ENCODE results near the gene ANKRD34A. TPM values are rescaled to one million over a fixed set of nuclear protein-coding genes. Genes with fewer than 3 reads are reported as not detected.

The ANKRD34A gene
- total RNA-seq, 6 experiments from 2014 or later, result 8.1 to 14.9 (median 10.2) TPM

DNA sequence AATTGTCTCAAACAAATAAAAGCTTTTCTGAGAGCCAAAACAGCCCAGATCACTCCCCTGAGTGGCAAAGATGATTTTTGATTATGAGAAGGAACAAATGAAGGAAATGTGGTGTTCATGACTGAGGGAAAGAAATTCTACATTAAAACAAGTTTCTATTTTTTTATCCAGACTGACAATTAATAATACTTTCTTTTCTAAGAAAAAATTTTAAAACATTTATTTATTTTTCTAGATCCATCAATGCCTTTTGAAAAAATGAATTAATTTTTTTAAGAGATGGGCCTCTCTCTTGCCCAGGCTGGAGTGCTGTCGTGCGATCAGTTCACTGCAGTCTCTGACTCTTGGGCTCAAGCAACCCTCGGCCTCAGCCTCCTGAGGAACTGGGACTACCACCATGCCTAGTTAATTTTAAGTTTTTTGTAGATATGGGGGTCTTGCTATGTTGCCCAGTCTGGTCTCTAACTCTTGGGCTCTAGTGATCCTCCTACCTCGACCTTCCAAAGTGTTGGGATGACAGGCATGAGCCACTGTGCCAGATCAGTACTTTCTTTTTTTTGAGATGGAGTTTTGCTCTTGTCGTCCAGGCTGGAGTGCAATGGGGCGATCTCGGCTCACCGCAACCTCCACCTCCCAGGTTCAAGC lies 43.2 kb upstream of the ANKRD34A start:
- peaks cover 9% of the 10 kb centered on the region for H3K4me1 Mint-ChIP-seq (ENCODE audit: low read depth)

DNA sequence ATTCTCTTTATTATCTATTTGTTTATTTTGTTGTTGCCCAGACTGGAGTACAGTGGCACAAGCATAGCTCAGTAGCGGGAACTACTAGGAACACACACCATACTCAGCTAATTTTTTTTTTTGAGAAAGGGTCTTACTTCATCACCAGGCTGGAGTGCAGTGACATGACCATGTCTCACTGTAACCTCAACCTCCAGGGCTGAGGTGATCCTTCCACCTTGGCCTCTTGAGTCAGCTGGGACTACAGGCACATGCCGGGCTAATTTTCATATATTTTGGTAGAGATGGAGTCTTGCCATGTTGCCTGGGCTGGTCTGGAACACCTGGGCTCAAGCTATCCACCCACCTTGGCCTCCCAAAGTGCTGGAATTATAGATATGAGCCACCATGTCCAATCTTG lies 37.3 kb upstream of the ANKRD34A start:
- Mint-ChIP-seq H3K9me3 (no peaks in the 10 kb centered on the region), H3K4me3 (no peak overlapping the region), H3K27ac (no peak overlapping the region), H3K27me3 (ENCODE audit: insufficient read depth) (no peaks in the 10 kb centered on the region), H3K36me3 (ENCODE audit: low read depth) (no peaks in the 10 kb centered on the region), H3K4me1 (ENCODE audit: low read depth) (peaks cover 28% of the 10 kb centered on the region)
- no peak for DNase-seq
- TF ChIP-seq, protein P1, sequence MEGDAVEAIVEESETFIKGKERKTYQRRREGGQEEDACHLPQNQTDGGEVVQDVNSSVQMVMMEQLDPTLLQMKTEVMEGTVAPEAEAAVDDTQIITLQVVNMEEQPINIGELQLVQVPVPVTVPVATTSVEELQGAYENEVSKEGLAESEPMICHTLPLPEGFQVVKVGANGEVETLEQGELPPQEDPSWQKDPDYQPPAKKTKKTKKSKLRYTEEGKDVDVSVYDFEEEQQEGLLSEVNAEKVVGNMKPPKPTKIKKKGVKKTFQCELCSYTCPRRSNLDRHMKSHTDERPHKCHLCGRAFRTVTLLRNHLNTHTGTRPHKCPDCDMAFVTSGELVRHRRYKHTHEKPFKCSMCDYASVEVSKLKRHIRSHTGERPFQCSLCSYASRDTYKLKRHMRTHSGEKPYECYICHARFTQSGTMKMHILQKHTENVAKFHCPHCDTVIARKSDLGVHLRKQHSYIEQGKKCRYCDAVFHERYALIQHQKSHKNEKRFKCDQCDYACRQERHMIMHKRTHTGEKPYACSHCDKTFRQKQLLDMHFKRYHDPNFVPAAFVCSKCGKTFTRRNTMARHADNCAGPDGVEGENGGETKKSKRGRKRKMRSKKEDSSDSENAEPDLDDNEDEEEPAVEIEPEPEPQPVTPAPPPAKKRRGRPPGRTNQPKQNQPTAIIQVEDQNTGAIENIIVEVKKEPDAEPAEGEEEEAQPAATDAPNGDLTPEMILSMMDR (IDR thresholded peaks at IDR 0.05), result no peak

More for the DNA sequence above, 43.2 kb upstream of the ANKRD34A start:
- Mint-ChIP-seq H3K27me3 (ENCODE audit: insufficient read depth) (no peaks in the 10 kb centered on the region), H3K27ac (no peak overlapping the region; the same call in 1 of the 2 replicates), H3K4me3 (no peak overlapping the region), H3K9me3 (no peaks in the 10 kb centered on the region), H3K36me3 (ENCODE audit: low read depth) (no peaks in the 10 kb centered on the region)
- TF ChIP-seq, protein P1 (IDR thresholded peaks at IDR 0.05), result peak; percentile 63
- no peak for DNase-seq

DNA sequence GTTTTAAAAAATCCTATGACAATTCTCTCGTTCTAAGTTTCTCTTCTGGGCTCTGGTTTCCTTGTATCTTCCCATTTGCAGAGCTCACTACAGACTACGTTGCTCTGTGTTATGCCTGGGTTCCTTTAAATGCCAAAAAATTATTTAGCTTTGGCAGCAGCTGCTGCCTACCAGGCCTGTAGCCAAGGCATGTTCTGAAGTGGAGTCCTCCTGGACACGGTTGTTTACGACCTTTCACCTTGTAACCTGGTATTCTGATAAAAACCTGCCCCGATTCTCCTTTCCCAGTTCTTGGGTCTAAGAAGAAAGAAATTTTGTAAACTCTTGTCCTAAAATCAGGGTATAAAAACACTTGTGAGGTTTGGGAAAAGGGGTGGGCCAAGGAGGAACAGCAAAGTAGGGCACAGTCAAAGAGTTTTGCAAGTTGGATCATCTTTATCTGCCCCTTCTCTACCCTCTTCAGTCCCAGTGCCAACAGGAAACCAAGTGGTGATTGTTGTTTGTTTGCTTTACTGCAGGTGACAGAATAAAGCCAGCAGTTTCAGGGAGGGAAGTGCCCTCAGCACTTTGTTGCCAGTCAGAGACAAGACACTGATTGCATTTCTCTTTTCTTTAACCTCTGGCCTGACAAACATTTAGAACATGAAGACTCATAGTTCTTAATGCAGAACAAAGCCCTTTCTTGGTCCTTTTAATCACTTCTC lies 35.1 kb upstream of the ANKRD34A start:
- peaks cover 19% of the 10 kb centered on the region for H3K36me3 Mint-ChIP-seq (ENCODE audit: low read depth)
- no peak for DNase-seq
- H3K9me3 Mint-ChIP-seq, result no peaks in the 10 kb centered on the region
- H3K4me1 Mint-ChIP-seq (ENCODE audit: low read depth), result peaks cover 36% of the 10 kb centered on the region
- no peaks in the 10 kb centered on the region for H3K27me3 Mint-ChIP-seq (ENCODE audit: insufficient read depth)
- no peak overlapping the region for H3K27ac Mint-ChIP-seq
- TF ChIP-seq, protein P1 (IDR thresholded peaks at IDR 0.05), result no peak
- no peak overlapping the region for H3K4me3 Mint-ChIP-seq

- no peaks in the 10 kb centered on the region for H3K27me3 Mint-ChIP-seq (ENCODE audit: insufficient read depth)
- peak overlapping the region; percentile 91; the same call in 1 of the 2 replicates for H3K27ac Mint-ChIP-seq
- peaks cover 54% of the 10 kb centered on the region for H3K4me1 Mint-ChIP-seq (ENCODE audit: low read depth)
- H3K36me3 Mint-ChIP-seq (ENCODE audit: low read depth), result peaks cover 37% of the 10 kb centered on the region
- no peaks in the 10 kb centered on the region for H3K9me3 Mint-ChIP-seq
- TF ChIP-seq, protein P1 (IDR thresholded peaks at IDR 0.05), result no peak
- no peak for DNase-seq
- H3K4me3 Mint-ChIP-seq, result peak overlapping the region; percentile 97
These were observed 33.3 kb upstream of the ANKRD34A start for GRCh38 chr1:145997718-145998023.

DNA sequence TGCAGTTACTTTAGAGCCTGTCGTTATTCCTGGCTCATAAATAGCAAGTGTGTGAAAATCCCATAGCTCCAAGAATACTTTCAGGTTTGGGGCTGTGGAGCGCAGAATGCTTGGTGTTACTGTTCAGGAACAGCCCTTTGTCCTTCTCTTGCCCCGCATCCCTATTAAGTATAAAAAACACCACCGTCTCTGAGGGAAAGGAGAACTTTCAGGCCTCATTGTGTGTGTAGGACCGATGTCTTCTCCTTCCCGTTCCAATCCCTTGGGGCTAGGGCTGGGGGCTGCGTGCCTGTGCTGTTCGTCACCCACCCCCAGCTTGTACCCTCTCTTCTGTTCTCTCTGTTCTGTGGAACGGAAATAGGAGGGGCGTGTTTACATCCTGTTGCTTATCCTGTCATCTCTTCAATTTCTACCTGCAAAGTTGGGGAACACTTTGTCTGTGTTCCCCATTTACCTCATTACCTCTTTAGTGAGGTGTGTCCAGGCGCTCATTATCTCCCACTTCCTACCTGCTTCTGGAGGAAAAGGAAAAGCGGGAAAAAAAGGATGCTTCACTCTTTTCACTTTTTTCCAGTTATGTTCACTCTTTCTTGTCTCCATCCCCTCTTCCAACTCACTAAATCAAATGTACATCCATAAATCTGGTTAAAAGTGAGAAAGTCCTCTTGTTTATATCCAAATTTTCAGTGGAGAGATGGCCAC lies 32.8 kb upstream of the ANKRD34A start:
- H3K27ac Mint-ChIP-seq, result peak overlapping the region; percentile 91
- H3K4me1 Mint-ChIP-seq (ENCODE audit: low read depth), result peaks cover 59% of the 10 kb centered on the region
- peaks cover 40% of the 10 kb centered on the region for H3K36me3 Mint-ChIP-seq (ENCODE audit: low read depth)
- no peaks in the 10 kb centered on the region for H3K27me3 Mint-ChIP-seq (ENCODE audit: insufficient read depth)
- H3K9me3 Mint-ChIP-seq, result no peaks in the 10 kb centered on the region
- peak overlapping the region; percentile 97 for H3K4me3 Mint-ChIP-seq
- DNase-seq, result no peak
- TF ChIP-seq, protein P1 (IDR thresholded peaks at IDR 0.05), result no peak

Measured in HFFc6 (cell line).